DOHH2 (cell line): ENCODE results near the gene ARAP3.

Experiments used
- CTCF ChIP-seq: fragments of 200-600 bp; sonication (generic); IDR thresholded peaks from one replicate; pipeline ENCODE4 v1.5.1; 2014; ENCODE audit warnings: antibody characterized with exemption, mild to moderate bottlenecking, low read depth, low read length; ENCODE audit not compliant: poor library complexity, severe bottlenecking
- EZH2phosphoT487 ChIP-seq: fragments of 200-600 bp; sonication (generic); IDR thresholded peaks from 2 replicates; pipeline ENCODE4 v1.6.1; 2017; ENCODE audit warnings: borderline replicate concordance, mild to moderate bottlenecking, antibody characterized with exemption, low read length, moderate library complexity, mixed read lengths

GRCh38 chr5:141640051-141640415 is 42.0 kb downstream of the ARAP3 start:
- no peak for TF ChIP-seq CTCF
- TF ChIP-seq EZH2phosphoT487 = no peak
